K562 (cell line): ENCODE results near the gene NT5C1A. TPM values are rescaled to one million over a fixed set of nuclear protein-coding genes. Genes with fewer than 3 reads are reported as not detected.
A peak's percentile ranks its signal among the peaks of the same experiment; 100 is the strongest.

ENCODE experiments used
- ATAC-seq: fragments of 200-7000 bp; cut with Tn5 transposase; 3 replicates; pipeline ENCODE4 v1.9.1; 2020; ENCODE audit warnings: moderate library complexity
- BruUV-seq: library from RNA; stranded (reverse); fragments of 400-500 nt; replicated peaks from 2 replicates; lab custom pipeline; 2021; lab: Mats Ljungman, UMichigan
- CTCF ChIA-PET: fragments of 300-600 bp; formaldehyde crosslinking; extraction: SDS; loops from one replicate; lab custom pipeline; 2021; ENCODE audit warnings: low intra/inter-chr PET ratio; lab: Yijun Ruan, JAX
- POLR2A ChIA-PET: fragments of 300-600, 350-650 bp; sonication (Branson Sonifier 250); formaldehyde crosslinking; extraction: SDS; loops from one replicate; lab custom pipeline; 2021; ENCODE audit warnings: antibody characterized with exemption, inconsistent platforms; lab: Yijun Ruan, JAX
- DNase-seq, 4 experiments: peaks; one replicate each; pipeline versions ENCODE4 v3.0.0 to v3.0.0-alpha.2; 2011 to 2018; ENCODE audit warnings: low spot score in 3 of 4, mixed read lengths in 3 of 4; ENCODE audit errors: extremely low read depth in 1 of 4
- FAIRE-seq: peaks from 2 replicates; lab custom pipeline; 2011; peaks lifted over from hg19 to GRCh38; lab: Jason Lieb, UNC
- H2AFZ ChIP-seq: 2 replicates; pipeline ENCODE4 v1.6.0; 2011; ENCODE audit warnings: low read depth, low read length, control low read depth, inconsistent platforms
- H3K27ac ChIP-seq: fragments of 200-600 bp; 3 replicates; pipeline ENCODE4 v1.8.0; 2011; ENCODE audit warnings: low read depth, mild to moderate bottlenecking, control low read depth, inconsistent platforms, low read length, moderate library complexity, mixed read lengths; ENCODE audit errors: extremely low read depth
- H3K27me3 ChIP-seq, 2 experiments: fragments of 300-600 bp in 1 of 2; 2 replicates in 1 of 2; 3 replicates in 1 of 2; pipeline versions ENCODE4 v1.6.0 to v1.8.0; 2011; ENCODE audit warnings: inconsistent platforms in 2 of 2, low read length in 2 of 2, mild to moderate bottlenecking in 1 of 2, mixed read lengths in 1 of 2, moderate library complexity in 1 of 2; ENCODE audit not compliant: control insufficient read depth in 2 of 2, insufficient read depth in 2 of 2
- H3K36me3 ChIP-seq: fragments of 300-600 bp; 3 replicates; pipeline ENCODE4 v1.8.0; 2011; ENCODE audit warnings: mild to moderate bottlenecking, low read length, inconsistent platforms; ENCODE audit not compliant: control insufficient read depth, insufficient read depth
- H3K4me1 ChIP-seq, 2 experiments: fragments of 200-600 bp in 1 of 2; replicated peaks in 1 of 2; 2 replicates in 1 of 2; 3 replicates in 1 of 2; pipeline versions ENCODE4 v1.5.1 to v1.8.0; 2011; ENCODE audit warnings: inconsistent platforms in 2 of 2, low read length in 2 of 2, mild to moderate bottlenecking in 1 of 2, mixed read lengths in 1 of 2, moderate library complexity in 1 of 2; ENCODE audit not compliant: control insufficient read depth in 2 of 2, insufficient read depth in 2 of 2
- H3K4me2 ChIP-seq: 2 replicates; pipeline ENCODE4 v1.6.1; 2011; ENCODE audit warnings: low read length, control low read depth, inconsistent platforms, mixed read lengths; ENCODE audit not compliant: insufficient read depth
- H3K4me3 ChIP-seq: fragments of 200-600 bp; sonication (generic), shearing (Covaris generic); 2 replicates; pipeline ENCODE4 v1.5.1; 2016; ENCODE audit warnings: control low read depth, inconsistent platforms
- H3K79me2 ChIP-seq: fragments of 200-600 bp; 3 replicates; pipeline ENCODE4 v1.8.0; 2011; ENCODE audit warnings: low read length, inconsistent platforms; ENCODE audit not compliant: control insufficient read depth, insufficient read depth
- H3K9ac ChIP-seq, 2 experiments: 2 replicates each; pipeline versions ENCODE4 v1.6.0 to v1.6.1; 2011; ENCODE audit warnings: low read depth in 2 of 2, low read length in 2 of 2, control low read depth in 1 of 2, inconsistent platforms in 1 of 2, mild to moderate bottlenecking in 1 of 2, mixed read lengths in 1 of 2; ENCODE audit not compliant: insufficient read depth in 1 of 2
- H3K9me1 ChIP-seq: one replicate; pipeline ENCODE4 v1.6.0; 2011; ENCODE audit warnings: inconsistent platforms, mild to moderate bottlenecking, low read length, moderate library complexity; ENCODE audit not compliant: control insufficient read depth, insufficient read depth
- H3K9me3 ChIP-seq: replicated peaks from 2 replicates; pipeline ENCODE4 v1.5.1; 2011; ENCODE audit warnings: low read depth, low read length, inconsistent platforms; ENCODE audit not compliant: control insufficient read depth, insufficient read depth
- H4K20me1 ChIP-seq: replicated peaks from 2 replicates; pipeline ENCODE4 v1.6.1; 2011; ENCODE audit warnings: low read length, inconsistent platforms, mixed read lengths; ENCODE audit not compliant: control insufficient read depth, insufficient read depth
- HIVEP1 ChIP-seq: fragments of 250-450 bp; sonication (Bioruptor Pico); IDR thresholded peaks from 2 replicates; pipeline ENCODE4 v1.4.0; 2020; ENCODE audit warnings: mild to moderate bottlenecking
- JUN ChIP-seq, 2 experiments: sonication (generic) in 1 of 2; formaldehyde crosslinking in 1 of 2; IDR thresholded peaks; 2 replicates each; pipeline versions ENCODE4 v1.6.1 to v1.8.0; 2012 to 2022; ENCODE audit warnings: borderline replicate concordance in 2 of 2, mild to moderate bottlenecking in 2 of 2, improper control_type of control experiment in 1 of 2, low read depth in 1 of 2, low read length in 1 of 2, missing genetic modification reagents in 1 of 2
- KLF10 ChIP-seq: fragments of 250-450 bp; sonication (Bioruptor Pico); IDR thresholded peaks from 2 replicates; pipeline ENCODE4 v1.6.1; 2021; ENCODE audit warnings: matching md5 sums
- MXI1 ChIP-seq: IDR thresholded peaks from 2 replicates; pipeline ENCODE4 v1.6.1; 2011; ENCODE audit warnings: low read depth, mild to moderate bottlenecking, improper control_type of control experiment, low read length
- MYC ChIP-seq, 2 experiments: fragments of 250-450 bp in 1 of 2; sonication (Bioruptor Pico) in 1 of 2; IDR thresholded peaks; 2 replicates each; pipeline versions ENCODE4 v1.5.1 to v1.6.1; 2012 to 2021; ENCODE audit warnings: low read depth in 2 of 2, borderline replicate concordance in 1 of 2, improper control_type of control experiment in 1 of 2, low read length in 1 of 2, mild to moderate bottlenecking in 1 of 2, moderate library complexity in 1 of 2
- SAFB ChIP-seq: fragments of 200-400 bp; formaldehyde crosslinking; IDR thresholded peaks from 2 replicates; pipeline ENCODE4 v1.6.1; 2017; ENCODE audit warnings: low read depth, low read length, borderline replicate concordance
- SAP30 ChIP-seq: fragments of 200-600 bp; sonication (generic); IDR thresholded peaks from 2 replicates; pipeline ENCODE4 v1.6.1; 2012; ENCODE audit warnings: borderline replicate concordance, low read depth, mild to moderate bottlenecking, moderate library complexity, low read length, control low read depth, inconsistent platforms; ENCODE audit not compliant: insufficient read depth, poor library complexity, severe bottlenecking
- THRAP3 ChIP-seq: fragments of 450-650 bp; IDR thresholded peaks from 2 replicates; pipeline ENCODE4 v1.6.1; 2016; ENCODE audit warnings: mild to moderate bottlenecking, inconsistent platforms, borderline replicate concordance
- ZNF23 ChIP-seq: fragments of 250-450 bp; sonication (Bioruptor Pico); IDR thresholded peaks from 2 replicates; pipeline ENCODE4 v1.4.0; 2020; ENCODE audit warnings: mild to moderate bottlenecking
- ZNF239 ChIP-seq: fragments of 250-450 bp; sonication (Bioruptor Pico); IDR thresholded peaks from 2 replicates; pipeline ENCODE4 v1.4.0; 2020; ENCODE audit warnings: mild to moderate bottlenecking
- ZNF436 ChIP-seq: fragments of 250-450, 450-650 bp; sonication (Bioruptor Pico); formaldehyde crosslinking; IDR thresholded peaks from 2 replicates; pipeline ENCODE4 v1.7.0; 2020; ENCODE audit warnings: mild to moderate bottlenecking
- WGBS: fragments of 100-300 bp; shearing (Covaris generic); methylation state at CpG from one replicate; pipeline ENCODE4 v1.1.6; 2016; ENCODE audit warnings: low coverage, mixed read lengths; ENCODE audit not compliant: insufficient coverage; ENCODE audit errors: missing lambda C conversion rate; 5-methylcytosine and 5-hydroxymethylcytosine counted together
- in situ Hi-C: fragments of 300-500 bp; cut with MboI; formaldehyde crosslinking; loops from 4 replicates; pipeline ENCODE4 v1.15.0; 2018; ENCODE audit warnings: inconsistent platforms, mixed read lengths
- intact Hi-C: fragments of 100-400 bp; cut with micrococcal nuclease; formaldehyde crosslinking; loops from 2 replicates; pipeline ENCODE4 v1.14.2; 2022
- polyA plus RNA-seq, 8 experiments: library from polyadenylated mRNA; depleted of rRNA in 4 of 8; stranded (reverse) in 5 of 8; unstranded in 3 of 8; fragments of >200 nt; fragmentation: Nextera tagmentation in 2 of 8; fragmentation: Illumina TruSeq in 1 of 8; extraction: Ambion mirVana in 2 of 8; extraction: Trizol in 1 of 8; gene quantifications; 2 replicates each; pipeline versions ENCODE4 v1.2.1 to v1.2.3, GENCODE V29; 2011 to 2014; ENCODE audit warnings: inconsistent platforms in 1 of 8, missing spikeins in 1 of 8
- total RNA-seq, 7 experiments: library from RNA; depleted of rRNA in 6 of 7; stranded (reverse); fragments of >200 nt in 6 of 7; fragmentation: Illumina TruSeq in 2 of 7; extraction: Trizol in 2 of 7; gene quantifications; 2 replicates each; pipeline versions ENCODE4 v1.2.1 to v1.2.3, GENCODE V29; 2011 to 2021; ENCODE audit warnings: low replicate concordance in 1 of 7
- TF ChIP-seq, protein P1 (sequence below): fragments of 450-650 bp; formaldehyde crosslinking; IDR thresholded peaks from 2 replicates; pipeline ENCODE4 v1.4.0; 2020; ENCODE audit warnings: mild to moderate bottlenecking, moderate library complexity
- TF ChIP-seq, protein P2 (sequence below): fragments of 200-800 bp; sonication (Bioruptor generic); IDR thresholded peaks from 2 replicates; pipeline ENCODE4 v1.6.1; 2017; ENCODE audit warnings: missing genetic modification characterization, missing compliant biosample characterization

The NT5C1A gene
- total and polyA plus RNA-seq, 9 of the 15 experiments (the other 6 are each of a cell fraction or from before 2014, with no cell fraction given): not detected

DNA sequence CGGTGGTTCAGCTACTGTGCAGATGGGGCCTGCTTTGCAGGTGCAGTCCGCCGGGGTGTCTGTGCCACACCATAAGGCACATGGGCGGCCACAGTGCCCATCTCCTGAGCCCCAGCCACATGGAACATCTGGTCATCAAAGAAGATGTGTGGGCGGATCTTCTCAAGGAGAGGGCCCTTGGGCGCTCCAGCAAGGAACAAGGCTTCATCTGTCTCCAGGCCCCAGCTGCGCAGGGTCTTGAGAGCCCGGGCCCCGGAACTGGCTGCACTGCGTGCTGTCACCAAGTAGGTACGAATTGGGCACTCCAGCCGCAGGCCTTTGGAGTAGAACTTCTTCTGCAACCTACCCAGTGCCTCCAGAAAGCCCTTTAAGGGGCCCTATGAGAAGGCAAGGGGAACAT lies 12.8 kb downstream of the NT5C1A start (continued):
- no peak for TF ChIP-seq SAFB
- TF ChIP-seq MXI1: no peak
- no peak for TF ChIP-seq ZNF239 (CRISPR knock-in tag)

DNA sequence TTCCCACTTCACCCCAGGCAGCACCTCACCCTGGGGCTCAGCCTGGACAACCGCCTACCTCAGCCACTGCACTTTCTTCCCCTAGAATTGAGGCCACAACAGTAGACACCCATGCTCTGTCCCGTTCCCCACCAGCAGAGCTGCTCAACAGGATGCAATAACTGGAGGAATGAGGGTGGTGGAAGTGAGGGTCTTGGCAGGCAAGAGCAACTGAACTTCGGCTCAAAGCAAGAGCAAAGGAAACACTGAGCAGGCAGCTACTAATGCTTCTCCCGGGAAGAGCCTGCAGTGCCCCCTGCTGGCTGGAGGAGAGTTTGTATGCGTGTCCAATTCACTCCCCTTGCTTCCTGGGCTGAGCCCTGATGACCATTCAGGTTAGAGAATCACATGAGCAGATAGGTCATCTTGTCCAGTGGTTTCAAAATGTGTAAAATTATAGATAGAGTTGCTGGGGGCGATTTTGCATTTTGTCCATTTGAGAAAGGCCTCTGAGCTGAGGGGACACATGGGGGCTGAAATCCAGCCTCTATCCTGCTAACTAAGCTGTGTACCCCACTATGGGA lies 13.9 kb downstream of the NT5C1A start:
- POLR2A ChIA-PET: interaction anchor here (0.6 to 1.8 kb wide), 13 partner anchors 8 to 1661 kb away, joined by 3 to 8 read pairs (median 3); no protein-coding TSS in a partner anchor
- no peak for TF ChIP-seq KLF10 (CRISPR knock-in tag)
- TF ChIP-seq MYC (IDR thresholded peaks at IDR 0.05; ENCODE audit: low read depth, low read length): no peak; the same call in 1 of the 2 replicates
- no peak for TF ChIP-seq MYC (CRISPR knock-in tag; IDR thresholded peaks at IDR 0.05; ENCODE audit: borderline replicate concordance, low read depth)
- TF ChIP-seq, protein P1, sequence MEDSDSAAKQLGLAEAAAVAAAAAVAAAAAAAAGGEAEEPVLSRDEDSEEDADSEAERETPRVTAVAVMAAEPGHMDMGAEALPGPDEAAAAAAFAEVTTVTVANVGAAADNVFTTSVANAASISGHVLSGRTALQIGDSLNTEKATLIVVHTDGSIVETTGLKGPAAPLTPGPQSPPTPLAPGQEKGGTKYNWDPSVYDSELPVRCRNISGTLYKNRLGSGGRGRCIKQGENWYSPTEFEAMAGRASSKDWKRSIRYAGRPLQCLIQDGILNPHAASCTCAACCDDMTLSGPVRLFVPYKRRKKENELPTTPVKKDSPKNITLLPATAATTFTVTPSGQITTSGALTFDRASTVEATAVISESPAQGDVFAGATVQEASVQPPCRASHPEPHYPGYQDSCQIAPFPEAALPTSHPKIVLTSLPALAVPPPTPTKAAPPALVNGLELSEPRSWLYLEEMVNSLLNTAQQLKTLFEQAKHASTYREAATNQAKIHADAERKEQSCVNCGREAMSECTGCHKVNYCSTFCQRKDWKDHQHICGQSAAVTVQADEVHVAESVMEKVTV (CRISPR knock-in tag): peak; percentile 59; the same call in 1 of the 2 replicates
- no peak for TF ChIP-seq ZNF436 (CRISPR knock-in tag)
- TF ChIP-seq HIVEP1 (CRISPR knock-in tag): no peak
- no peak for TF ChIP-seq ZNF23 (CRISPR knock-in tag)
- TF ChIP-seq, protein P2, sequence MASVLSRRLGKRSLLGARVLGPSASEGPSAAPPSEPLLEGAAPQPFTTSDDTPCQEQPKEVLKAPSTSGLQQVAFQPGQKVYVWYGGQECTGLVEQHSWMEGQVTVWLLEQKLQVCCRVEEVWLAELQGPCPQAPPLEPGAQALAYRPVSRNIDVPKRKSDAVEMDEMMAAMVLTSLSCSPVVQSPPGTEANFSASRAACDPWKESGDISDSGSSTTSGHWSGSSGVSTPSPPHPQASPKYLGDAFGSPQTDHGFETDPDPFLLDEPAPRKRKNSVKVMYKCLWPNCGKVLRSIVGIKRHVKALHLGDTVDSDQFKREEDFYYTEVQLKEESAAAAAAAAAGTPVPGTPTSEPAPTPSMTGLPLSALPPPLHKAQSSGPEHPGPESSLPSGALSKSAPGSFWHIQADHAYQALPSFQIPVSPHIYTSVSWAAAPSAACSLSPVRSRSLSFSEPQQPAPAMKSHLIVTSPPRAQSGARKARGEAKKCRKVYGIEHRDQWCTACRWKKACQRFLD: 0 out of 2 replicates have a peak, but pooled peaks have one; percentile 30
- no peak for TF ChIP-seq SAP30
- TF ChIP-seq JUN (IDR thresholded peaks at IDR 0.05; ENCODE audit: borderline replicate concordance, low read depth, low read length): no peak
- TF ChIP-seq JUN (CRISPR knock-in tag; IDR thresholded peaks at IDR 0.05; ENCODE audit: borderline replicate concordance): no peak
- no peak for TF ChIP-seq THRAP3

More for the DNA sequence above, 13.9 kb downstream of the NT5C1A start:
- Histone ChIP-seq H3K4me3 (no peak overlapping the region), H3K9ac (peak overlapping the region in 1 of 2 experiments; percentile 37; a peak in 1 of 4 replicates), H4K20me1 (no peaks in the 10 kb centered on the region), H3K36me3 (no peaks in the 10 kb centered on the region), H3K4me2 (peak overlapping the region; percentile 72), H3K79me2 (no peaks in the 10 kb centered on the region), H3K9me3 (no peaks in the 10 kb centered on the region), H2AFZ (peak overlapping the region; percentile 99), H3K9me1 (no peaks in the 10 kb centered on the region), H3K4me1 (peaks cover 7 to 10% of the 10 kb centered on the region in 2 experiments; a peak in 2 of 5 replicates), H3K27me3 (peaks cover 3 to 37% of the 10 kb centered on the region in 2 experiments; a peak in 2 of 5 replicates), H3K27ac (no peak overlapping the region)
- intact Hi-C loops: loop anchor here (1.0 to 5.0 kb wide), 2 partner anchors 62 to 151 kb away; no protein-coding TSS in a partner anchor
- in situ Hi-C loops: no loop called here
- 20% methylated on average over 6 of the region's 6 CpGs for WGBS
- no TSS peak for BruUV-seq
- CTCF ChIA-PET: interaction anchor here (0.6 to 3.7 kb wide), 4 partner anchors 14 to 76 kb away, joined by 4 to 27 read pairs (median 4); no protein-coding TSS in a partner anchor
- DNase-seq (peak; percentile 79 to 90 (median 86)), FAIRE-seq (peak; percentile 96), ATAC-seq (peak; percentile 96)
